ENCODE data around the gene APC2.

DNA sequence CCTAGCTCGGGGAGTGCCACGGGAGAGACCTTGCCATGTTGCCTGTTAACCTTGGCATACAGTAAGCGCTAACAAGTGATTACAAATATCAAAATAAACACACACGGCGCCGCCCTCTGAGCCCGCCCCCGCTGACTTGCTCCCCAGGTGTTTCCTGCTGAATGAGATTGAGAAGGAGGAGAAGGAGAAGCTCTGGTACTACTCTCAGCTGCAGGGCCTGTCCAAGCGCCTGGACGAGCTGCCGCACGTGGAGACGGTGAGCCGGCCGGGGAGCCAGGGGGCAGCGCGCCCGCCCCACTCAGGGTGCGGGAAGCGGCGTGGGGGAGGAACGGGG lies 5.0 kb downstream of the APC2 start:
- TF ChIP-seq, protein P1, sequence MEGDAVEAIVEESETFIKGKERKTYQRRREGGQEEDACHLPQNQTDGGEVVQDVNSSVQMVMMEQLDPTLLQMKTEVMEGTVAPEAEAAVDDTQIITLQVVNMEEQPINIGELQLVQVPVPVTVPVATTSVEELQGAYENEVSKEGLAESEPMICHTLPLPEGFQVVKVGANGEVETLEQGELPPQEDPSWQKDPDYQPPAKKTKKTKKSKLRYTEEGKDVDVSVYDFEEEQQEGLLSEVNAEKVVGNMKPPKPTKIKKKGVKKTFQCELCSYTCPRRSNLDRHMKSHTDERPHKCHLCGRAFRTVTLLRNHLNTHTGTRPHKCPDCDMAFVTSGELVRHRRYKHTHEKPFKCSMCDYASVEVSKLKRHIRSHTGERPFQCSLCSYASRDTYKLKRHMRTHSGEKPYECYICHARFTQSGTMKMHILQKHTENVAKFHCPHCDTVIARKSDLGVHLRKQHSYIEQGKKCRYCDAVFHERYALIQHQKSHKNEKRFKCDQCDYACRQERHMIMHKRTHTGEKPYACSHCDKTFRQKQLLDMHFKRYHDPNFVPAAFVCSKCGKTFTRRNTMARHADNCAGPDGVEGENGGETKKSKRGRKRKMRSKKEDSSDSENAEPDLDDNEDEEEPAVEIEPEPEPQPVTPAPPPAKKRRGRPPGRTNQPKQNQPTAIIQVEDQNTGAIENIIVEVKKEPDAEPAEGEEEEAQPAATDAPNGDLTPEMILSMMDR (IDR thresholded peaks at IDR 0.05; ENCODE audit: low read depth, low read length, poor library complexity, severe bottlenecking): peak; percentile 14
- TF ChIP-seq EZH2phosphoT487 (IDR thresholded peaks at IDR 0.05; ENCODE audit: borderline replicate concordance, low read length): no peak

Data from DOHH2 (cell line).